SH-SY5Y (cell line): ENCODE measurements around the gene KCNIP4.

Source experiments
- GATA2 ChIP-seq: IDR thresholded peaks from 2 replicates; pipeline ENCODE4 v1.6.1; 2011; ENCODE audit warnings: mild to moderate bottlenecking, low read depth, low read length
- GATA3 ChIP-seq: IDR thresholded peaks from 2 replicates; pipeline ENCODE4 v1.6.1; 2011; ENCODE audit warnings: low read depth, mild to moderate bottlenecking, low read length, moderate library complexity

DNA sequence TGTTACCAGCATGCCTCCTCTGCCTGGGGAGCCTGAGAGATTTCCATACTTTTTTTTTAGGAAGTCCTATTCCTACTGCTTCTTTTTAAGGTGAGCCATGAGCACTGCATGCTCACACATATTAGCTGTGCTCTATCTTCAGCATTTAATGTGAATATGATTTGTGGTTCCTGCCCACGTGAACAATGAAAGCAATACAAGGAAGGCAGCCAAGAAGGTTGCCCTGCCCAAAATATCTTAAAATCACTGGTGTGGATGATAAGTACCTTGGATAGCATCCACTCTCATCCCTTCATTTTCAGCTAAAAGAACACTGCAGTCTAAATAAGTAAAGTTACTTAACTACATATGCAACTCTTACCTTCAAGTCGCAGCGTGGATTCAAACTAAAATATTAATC, 640.9 kb downstream of the KCNIP4 start:
- no peak for TF ChIP-seq GATA2
- no peak for TF ChIP-seq GATA3
